HG02798 (cell line): Measurements from ENCODE around the gene SPRR4.

Experiments
- ATAC-seq: cut with Tn5 transposase; IDR thresholded peaks from one replicate; pipeline ENCODE4 v1.9.1; 2021; ENCODE audit warnings: mild to moderate bottlenecking; ENCODE audit not compliant: unreplicated experiment, poor library complexity

The SPRR4 gene

GRCh38 chr1:152970495-152970894, at the start of gene SPRR4:
Gene SPRR4, plus strand, starts transcription at chr1:152970648. Its CDS starts 1,243 bp downstream, at chr1:152971891.
- no peak for ATAC-seq

- no peak for ATAC-seq
These were observed 46.3 kb upstream of the SPRR4 start for GRCh38 chr1:152924191-152924590.

- peak; percentile 66 for ATAC-seq
These were observed 44.4 kb upstream of the SPRR4 start for GRCh38 chr1:152926091-152926490.

GRCh38 chr1:152928671-152929070, 41.8 kb upstream of the SPRR4 start:
- no peak for ATAC-seq

GRCh38 chr1:152932170-152932811, 38.2 kb upstream of the SPRR4 start:
- ATAC-seq: no peak

GRCh38 chr1:152933196-152933595, 37.3 kb upstream of the SPRR4 start:
- no peak for ATAC-seq

GRCh38 chr1:152940614-152941013, 29.8 kb upstream of the SPRR4 start:
- ATAC-seq: no peak

GRCh38 chr1:152941037-152941711, 29.3 kb upstream of the SPRR4 start:
- ATAC-seq: no peak

GRCh38 chr1:152942161-152942560, 28.3 kb upstream of the SPRR4 start:
- no peak for ATAC-seq

- no peak for ATAC-seq
These were observed 24.2 kb upstream of the SPRR4 start for GRCh38 chr1:152946248-152946647.

GRCh38 chr1:152946651-152947256, 23.7 kb upstream of the SPRR4 start, which contains the start of gene SPRR5:
Gene SPRR5, plus strand, starts transcription at chr1:152947206. Its CDS starts 1,349 bp downstream, at chr1:152948555.
- ATAC-seq: no peak

- ATAC-seq: no peak
These were observed 18.7 kb upstream of the SPRR4 start for GRCh38 chr1:152951711-152952110.

GRCh38 chr1:152953761-152954160, 16.7 kb upstream of the SPRR4 start:
- ATAC-seq: no peak

GRCh38 chr1:152954436-152954835, 16.0 kb upstream of the SPRR4 start:
- ATAC-seq: no peak

GRCh38 chr1:152957561-152957960, 12.9 kb upstream of the SPRR4 start:
- ATAC-seq: no peak

GRCh38 chr1:152959273-152959672, 11.2 kb upstream of the SPRR4 start:
- no peak for ATAC-seq

GRCh38 chr1:152959801-152960451, 10.5 kb upstream of the SPRR4 start:
- ATAC-seq: no peak

- no peak for ATAC-seq
These were observed 9.9 kb upstream of the SPRR4 start for GRCh38 chr1:152960452-152961044.

- no peak for ATAC-seq
These were observed 9.1 kb upstream of the SPRR4 start for GRCh38 chr1:152961226-152961891.

GRCh38 chr1:152962876-152963415, 7.5 kb upstream of the SPRR4 start:
- ATAC-seq: no peak
